HK-2 (cell line): ENCODE measurements around the gene OR10S1.
"Not testable (repeated sequence)": the region's sequence is repeated elsewhere in the genome, so short reads cannot be mapped to it uniquely, and the experiment has no call there.

Experiments
- DNase-seq: peaks from one replicate; pipeline ENCODE4 v3.0.0-alpha.2; 2018; ENCODE audit not compliant: unreplicated experiment

OR10S1 gene, protein sequence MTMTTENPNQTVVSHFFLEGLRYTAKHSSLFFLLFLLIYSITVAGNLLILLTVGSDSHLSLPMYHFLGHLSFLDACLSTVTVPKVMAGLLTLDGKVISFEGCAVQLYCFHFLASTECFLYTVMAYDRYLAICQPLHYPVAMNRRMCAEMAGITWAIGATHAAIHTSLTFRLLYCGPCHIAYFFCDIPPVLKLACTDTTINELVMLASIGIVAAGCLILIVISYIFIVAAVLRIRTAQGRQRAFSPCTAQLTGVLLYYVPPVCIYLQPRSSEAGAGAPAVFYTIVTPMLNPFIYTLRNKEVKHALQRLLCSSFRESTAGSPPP

DNA sequence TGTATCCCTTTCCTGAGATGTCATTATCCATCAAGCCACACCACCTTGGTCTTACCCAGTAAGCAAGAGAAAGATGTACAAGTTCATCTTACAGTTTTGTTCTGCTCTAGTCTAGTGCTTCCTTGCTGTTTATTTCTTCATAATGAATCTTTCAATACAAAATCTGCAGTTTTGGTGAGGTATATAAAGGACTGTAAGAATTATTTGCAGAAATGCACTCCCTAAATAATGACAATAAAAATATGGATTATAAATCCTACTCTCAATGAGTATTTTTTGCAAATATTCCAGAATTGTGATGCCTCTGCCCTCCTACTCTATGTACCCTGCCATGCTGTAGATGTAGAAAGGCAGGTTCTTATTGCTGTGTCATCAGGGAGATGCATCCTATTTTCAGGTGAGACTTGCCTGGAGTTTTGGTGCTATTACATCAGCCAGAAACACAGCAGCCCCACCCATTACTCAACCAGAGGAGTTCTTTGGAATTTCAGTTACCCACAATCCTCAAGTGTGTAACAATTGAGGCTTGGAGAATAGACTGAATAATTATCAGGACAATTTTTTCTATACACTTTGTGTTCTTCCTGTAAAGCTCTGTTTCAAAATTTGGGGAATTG is at the start of gene OR10S1:
Gene OR10S1 (minus strand): TSS at position 51 of the 617 bp plus-strand sequence. CDS start 117 bp downstream, outside the sequence.
- no peak for DNase-seq

DNA sequence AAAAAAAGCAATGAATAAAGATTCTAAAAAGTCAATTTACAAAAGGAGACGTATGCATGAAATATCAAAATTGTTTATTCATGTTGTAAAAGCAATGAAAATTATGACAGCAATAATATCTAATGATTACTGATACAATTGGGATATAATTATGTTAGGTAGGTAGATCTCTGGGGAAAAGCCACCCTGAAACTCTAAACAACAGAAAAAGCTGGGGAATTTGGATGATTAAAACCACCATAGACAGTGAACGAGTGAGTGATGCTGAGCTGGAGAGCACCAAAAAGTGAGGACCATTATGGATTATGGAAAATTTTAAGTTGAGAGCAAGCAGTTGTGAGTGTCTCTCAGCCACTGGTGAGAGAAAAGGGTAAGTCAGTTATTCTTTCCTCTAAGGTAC is 48.9 kb upstream of the OR10S1 start, which contains the start of gene OR10G8:
Gene OR10G8 (plus strand): TSS at position 301 of the 400 bp plus-strand sequence. CDS start 2,825 bp downstream, outside the sequence.
- no peak for DNase-seq

DNA sequence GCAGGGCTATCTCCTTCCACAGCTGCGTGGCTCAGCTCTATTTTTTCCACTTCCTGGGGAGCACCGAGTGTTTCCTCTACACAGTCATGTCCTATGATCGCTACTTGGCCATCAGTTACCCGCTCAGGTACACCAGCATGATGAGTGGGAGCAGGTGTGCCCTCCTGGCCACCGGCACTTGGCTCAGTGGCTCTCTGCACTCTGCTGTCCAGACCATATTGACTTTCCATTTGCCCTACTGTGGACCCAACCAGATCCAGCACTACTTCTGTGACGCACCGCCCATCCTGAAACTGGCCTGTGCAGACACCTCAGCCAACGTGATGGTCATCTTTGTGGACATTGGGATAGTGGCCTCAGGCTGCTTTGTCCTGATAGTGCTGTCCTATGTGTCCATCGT is 38.3 kb upstream of the OR10S1 start:
- not testable (repeated sequence) for DNase-seq

DNA sequence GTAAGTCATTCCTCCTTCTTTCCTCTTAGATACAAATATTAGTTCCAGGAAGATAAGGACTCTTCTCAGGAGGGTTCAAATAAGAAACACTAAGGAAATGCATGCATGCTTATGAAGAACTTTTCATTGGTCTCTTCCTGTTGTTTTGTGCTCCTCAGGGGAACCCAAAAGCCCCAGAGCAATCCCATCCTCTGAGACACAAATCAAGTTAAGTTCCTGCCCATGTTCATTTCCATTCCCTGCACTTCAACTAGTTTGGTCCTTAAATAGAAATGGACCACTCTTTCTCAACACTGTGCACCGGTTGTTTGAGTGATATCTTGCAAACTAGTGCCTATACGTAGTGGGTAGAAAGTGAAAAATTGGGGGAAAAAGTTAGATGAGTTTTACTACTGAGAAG is 35.1 kb upstream of the OR10S1 start, which contains the start of gene OR10G4:
Gene OR10G4 (plus strand): TSS at position 301 of the 400 bp plus-strand sequence. CDS start 2,578 bp downstream, outside the sequence.
- no peak for DNase-seq

DNA sequence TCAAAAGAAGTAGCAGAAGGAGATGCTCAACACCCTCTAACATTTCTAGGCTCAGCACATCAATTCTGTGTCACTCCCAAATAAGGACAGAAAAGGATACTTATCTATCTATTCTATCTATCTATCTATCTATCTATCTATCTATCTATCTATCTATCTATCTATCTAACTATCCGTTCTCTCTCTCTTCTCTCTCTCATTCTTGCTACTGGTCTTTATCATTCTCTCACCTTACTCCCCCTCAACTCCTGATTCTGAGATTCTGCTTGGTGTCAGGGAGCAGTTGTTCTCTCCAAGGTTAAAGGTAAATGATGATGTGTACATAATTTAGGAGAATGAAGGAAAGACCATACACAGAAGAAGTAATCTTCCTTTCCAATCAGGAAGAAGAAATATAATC is 17.5 kb upstream of the OR10S1 start, which contains the start of gene OR10G6:
Gene OR10G6 (minus strand): TSS at position 43 of the 400 bp plus-strand sequence. CDS start 0 bp downstream, at position 43.
- DNase-seq: no peak

DNA sequence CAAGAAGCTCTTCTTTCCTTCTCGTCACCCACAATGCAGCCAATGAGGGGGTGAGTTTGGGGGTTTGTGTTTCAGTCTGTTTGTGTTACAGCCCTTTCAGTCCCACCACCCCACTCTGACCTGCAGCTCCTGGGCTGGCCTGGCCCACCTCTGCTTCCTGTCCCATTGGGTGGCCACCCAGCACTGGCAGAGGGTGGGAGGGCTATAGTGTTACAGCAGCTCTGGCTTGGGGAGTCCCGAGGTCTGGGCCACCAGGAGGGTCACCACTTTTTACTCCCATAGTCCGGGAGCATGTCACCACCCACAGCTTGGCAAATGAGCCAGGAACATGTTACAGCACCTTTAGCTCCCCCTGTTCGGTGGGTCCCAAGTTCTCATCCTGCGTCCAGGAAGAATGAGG is 1.7 kb upstream of the OR10S1 start:
- DNase-seq: no peak

DNA sequence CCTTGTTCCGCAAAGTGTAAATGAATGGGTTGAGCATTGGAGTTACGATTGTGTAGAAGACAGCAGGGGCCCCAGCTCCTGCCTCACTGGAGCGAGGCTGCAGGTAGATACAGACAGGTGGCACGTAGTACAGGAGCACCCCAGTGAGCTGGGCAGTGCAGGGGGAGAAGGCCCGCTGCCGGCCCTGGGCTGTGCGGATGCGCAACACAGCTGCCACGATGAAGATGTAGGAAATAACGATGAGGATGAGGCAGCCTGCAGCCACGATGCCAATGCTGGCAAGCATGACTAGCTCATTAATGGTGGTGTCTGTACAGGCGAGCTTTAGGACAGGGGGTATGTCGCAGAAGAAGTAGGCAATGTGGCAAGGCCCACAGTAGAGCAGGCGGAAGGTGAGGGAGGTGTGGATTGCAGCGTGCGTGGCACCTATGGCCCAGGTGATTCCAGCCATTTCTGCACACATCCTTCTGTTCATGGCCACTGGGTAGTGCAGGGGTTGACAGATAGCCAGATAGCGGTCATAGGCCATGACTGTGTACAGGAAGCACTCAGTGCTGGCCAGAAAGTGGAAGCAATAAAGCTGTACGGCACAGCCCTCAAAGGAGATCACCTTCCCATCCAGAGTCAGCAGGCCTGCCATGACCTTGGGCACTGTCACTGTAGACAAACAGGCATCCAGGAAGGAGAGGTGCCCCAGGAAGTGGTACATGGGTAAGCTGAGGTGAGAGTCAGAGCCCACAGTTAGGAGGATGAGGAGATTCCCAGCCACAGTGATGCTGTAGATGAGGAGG is 616 bp downstream of the OR10S1 start:
- no peak for DNase-seq

DNA sequence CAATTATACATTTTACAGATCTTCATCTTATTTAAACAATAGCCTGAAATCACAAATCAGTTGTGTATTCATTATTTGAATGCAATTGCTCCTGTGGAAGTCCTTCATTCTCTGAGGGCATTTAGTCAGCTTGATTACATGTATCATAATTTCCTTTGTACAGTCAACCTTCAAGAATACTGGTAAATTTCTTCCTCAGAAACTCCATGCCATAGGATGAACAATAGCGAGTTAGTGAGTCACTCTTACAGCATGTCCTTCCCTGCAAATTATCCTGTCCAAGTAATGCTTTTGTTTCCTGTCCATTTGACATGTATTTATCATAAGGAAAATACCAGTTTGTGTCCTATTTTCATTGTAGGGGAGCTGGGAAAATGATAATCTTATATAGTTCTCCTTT is 3.8 kb downstream of the OR10S1 start:
- no peak for DNase-seq

DNA sequence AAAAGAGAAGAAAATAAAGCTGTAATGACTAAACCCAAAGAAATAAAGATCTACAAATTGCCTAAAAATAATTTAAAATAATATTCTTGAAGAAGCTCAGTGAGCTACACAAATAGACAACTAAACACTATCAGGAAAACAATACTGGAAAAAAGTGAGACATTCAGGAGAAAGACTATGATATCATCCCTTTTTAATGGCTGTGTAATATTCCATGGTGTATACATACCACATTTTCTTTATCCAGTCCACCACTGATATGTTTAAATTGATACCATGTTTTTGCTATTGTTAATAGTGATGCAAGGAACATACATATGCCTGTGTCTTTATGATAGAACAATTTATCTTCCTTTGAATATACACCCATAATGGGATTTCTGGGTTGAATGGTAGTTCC is 20.8 kb downstream of the OR10S1 start:
- no peak for DNase-seq

DNA sequence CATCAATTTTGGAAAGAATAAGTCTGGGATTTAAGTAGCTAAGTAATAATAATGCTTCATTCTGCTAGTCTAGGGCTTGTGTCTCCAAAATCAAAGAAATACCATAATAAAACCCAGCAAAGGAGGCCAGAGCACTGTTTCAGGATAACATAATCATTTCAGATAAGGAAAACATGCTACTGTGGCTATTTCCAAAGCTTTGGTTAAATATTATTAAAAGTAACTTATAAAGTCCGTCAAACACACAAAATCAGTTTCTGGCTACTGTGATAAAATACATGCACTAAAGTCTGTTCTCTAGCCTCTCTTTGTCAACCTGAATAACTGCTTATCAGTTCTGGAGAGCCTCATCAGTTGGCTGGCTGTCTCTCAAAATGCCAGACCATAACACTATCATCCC is 32.4 kb downstream of the OR10S1 start:
- no peak for DNase-seq

DNA sequence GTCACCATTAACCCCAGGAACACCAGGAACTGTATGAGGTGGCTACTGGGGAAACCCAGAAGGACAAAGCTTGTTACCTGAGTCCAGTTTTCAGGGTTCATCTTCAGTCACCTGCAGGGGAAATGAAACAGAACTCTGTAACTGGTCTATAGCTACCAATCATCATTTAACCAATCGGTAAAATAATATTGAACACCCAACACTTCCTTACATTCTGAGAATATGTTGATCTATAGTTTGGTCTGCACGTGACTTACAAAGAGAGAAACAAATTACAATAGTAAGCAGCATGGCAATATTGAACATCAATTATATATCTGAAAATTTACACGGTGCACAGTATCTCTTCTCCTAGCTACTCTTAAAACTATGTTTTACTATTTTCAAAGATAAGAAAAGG is 33.8 kb downstream of the OR10S1 start, which contains the start of gene OR6T1:
Gene OR6T1 (minus strand): TSS at position 101 of the 400 bp plus-strand sequence. CDS start 0 bp downstream, at position 101.
- DNase-seq: no peak

DNA sequence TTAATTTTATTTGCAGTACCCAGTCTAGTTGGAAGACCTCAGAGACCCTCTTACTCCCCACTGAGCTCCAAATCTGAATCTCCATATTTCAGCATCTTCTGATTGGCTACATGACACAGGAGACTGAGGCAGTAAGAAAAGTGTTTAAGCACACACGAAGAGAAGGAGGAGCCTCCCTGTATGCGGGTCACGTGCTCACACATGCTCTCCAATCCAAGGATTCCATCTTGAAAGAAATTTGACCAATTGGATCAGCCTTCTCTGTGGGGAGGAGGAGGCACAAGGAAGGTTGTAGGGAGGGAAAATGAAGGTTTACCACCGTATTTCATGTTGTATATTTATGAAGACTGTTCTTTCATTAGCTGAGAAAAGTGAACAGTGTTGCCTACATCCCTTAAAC is 35.2 kb downstream of the OR10S1 start:
- DNase-seq: no peak

DNA sequence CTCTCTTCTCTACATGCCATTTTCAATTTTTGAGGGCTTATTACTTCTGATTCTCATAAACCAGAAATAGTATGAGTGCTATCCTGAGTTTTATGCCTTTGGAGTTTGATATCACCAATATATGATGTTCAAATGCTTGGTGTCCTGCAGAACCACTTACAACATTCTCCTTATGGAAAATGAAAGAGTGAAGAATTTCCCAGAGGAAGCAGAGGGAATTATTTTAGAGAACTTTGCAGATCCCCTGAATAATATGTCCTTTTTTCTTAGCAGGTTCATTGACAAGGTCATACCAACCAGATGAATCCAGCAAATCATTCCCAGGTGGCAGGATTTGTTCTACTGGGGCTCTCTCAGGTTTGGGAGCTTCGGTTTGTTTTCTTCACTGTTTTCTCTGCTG is 38.3 kb downstream of the OR10S1 start, which contains the start of gene OR4D5:
Gene OR4D5 (plus strand): TSS at position 301 of the 400 bp plus-strand sequence. CDS start 0 bp downstream, at position 301.
- DNase-seq: no peak
